T-helper 1 cell treated with Interleukin-12 subunit alpha and Interleukin-12 subunit beta and Interleukin-4 antibody, amounts not matched to agents 30 μg/mL and 1 μg/mL, for 36 hours (primary cell): ENCODE measurements around the gene TP53I11.

Experiments
- H3K27ac Mint-ChIP-seq: one replicate; pipeline ENCODE4 v1.8.0; 2021; ENCODE audit warnings: mild to moderate bottlenecking, mixed read lengths
- H3K27me3 Mint-ChIP-seq: one replicate; pipeline ENCODE4 v1.8.0; 2021; ENCODE audit warnings: low read depth, mixed read lengths
- H3K36me3 Mint-ChIP-seq: one replicate; pipeline ENCODE4 v1.8.0; 2021; ENCODE audit warnings: low read depth, mixed read lengths
- H3K4me1 Mint-ChIP-seq: one replicate; pipeline ENCODE4 v1.8.0; 2021; ENCODE audit warnings: low read depth, mixed read lengths
- H3K4me3 Mint-ChIP-seq: one replicate; pipeline ENCODE4 v1.8.0; 2021; ENCODE audit warnings: mild to moderate bottlenecking, moderate library complexity, mixed read lengths
- H3K9me3 Mint-ChIP-seq: one replicate; pipeline ENCODE4 v1.8.0; 2021; ENCODE audit warnings: mixed read lengths

Gene TP53I11, protein sequence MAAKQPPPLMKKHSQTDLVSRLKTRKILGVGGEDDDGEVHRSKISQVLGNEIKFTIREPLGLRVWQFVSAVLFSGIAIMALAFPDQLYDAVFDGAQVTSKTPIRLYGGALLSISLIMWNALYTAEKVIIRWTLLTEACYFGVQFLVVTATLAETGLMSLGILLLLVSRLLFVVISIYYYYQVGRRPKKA

DNA sequence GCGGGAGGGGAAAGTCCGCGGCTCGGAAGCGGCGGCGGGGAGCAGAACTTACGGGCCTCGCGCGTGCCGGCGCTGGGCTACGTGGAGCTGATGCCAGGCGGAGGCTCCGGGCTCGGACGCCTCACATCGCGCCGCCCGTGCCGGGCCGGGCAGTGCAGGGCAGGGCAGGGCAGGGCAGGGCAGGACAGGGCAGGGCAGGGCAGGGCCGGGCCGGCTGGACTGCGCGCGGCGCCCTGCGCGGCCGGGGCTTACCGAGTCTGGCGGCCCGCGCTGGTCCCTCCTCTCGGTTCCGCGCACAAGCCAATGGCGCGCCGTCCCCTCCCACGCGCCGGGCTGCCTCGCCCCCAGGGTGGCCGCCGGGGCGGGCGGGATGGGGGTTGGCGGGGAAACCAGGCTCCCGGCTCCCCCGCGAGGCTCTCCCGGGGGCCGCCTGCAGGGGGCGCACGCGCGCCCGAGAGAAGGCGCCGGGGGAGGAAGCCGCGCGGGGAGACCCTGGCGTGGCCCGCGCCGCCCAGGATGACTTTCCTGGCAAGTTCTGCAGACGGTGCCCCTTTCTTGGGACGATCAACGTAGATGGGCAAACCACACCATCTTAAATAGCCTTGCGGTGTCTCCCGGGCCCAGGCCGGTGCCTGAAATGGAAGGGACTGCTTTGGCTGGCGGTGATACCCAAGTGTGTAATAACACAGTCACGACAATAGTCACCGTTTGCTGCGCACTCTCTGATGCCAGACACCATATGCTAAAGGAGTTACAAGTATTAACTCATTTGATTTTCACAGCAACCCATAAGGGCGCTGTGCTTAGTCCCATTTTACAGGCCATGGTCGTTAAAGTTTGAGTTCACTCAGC, at the start of gene TP53I11:
TSS of gene TP53I11 (minus strand) at position 259 of the 852 bp plus-strand sequence. CDS start 12,548 bp downstream, outside the sequence.
- Mint-ChIP-seq H3K4me1 (peaks cover 2% of the 10 kb centered on the region), H3K36me3 (no peaks in the 10 kb centered on the region), H3K27me3 (peaks cover 26% of the 10 kb centered on the region), H3K9me3 (no peaks in the 10 kb centered on the region), H3K4me3 (peak within 1 kb of the TSS; percentile 52), H3K27ac (no peak within 1 kb of the TSS)

DNA sequence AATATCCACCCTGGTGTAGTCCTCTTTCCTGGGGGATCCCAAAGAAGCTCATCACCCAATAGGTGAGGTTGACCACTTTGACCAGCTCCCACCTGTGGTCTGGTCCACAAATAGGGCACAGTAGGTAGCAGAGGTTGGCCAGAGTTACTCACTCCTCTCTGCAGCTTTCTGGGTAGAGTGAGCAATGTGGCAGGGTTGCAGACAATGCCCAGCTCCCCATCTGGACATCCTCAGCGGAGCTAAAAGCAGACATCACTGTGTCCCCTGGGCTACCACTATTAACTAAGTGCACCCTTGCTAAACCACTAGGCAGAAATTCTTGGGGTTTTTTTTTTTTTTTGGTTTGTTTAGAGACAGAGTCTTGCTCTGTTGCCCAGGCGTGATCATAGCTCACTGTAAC, 48.4 kb upstream of the TP53I11 start:
- no peak overlapping the region for H3K4me3 Mint-ChIP-seq
- no peaks in the 10 kb centered on the region for H3K36me3 Mint-ChIP-seq
- H3K27ac Mint-ChIP-seq = no peak overlapping the region
- H3K9me3 Mint-ChIP-seq = no peaks in the 10 kb centered on the region
- H3K4me1 Mint-ChIP-seq = no peaks in the 10 kb centered on the region
- peaks cover 6% of the 10 kb centered on the region for H3K27me3 Mint-ChIP-seq

DNA sequence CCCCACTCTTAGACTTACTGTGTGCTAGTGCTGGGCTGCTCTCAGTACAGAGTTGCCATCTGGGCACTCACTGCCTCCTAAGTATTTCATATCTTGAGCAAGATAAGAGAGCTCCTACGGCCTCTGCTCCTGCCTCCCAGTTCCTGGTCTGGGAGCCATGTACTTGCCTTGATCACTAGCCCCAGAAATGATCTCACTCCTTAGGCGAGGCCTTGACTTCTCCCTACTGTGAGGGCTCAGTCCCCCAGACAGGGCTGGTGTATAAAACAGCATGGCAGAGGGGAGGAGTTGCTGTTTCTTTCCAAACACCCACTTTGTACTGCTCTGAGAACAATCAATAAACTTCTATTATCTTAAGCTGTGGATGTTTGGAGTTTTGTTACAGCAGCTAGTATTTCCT, 47.4 kb upstream of the TP53I11 start:
- Mint-ChIP-seq H3K4me1 (no peaks in the 10 kb centered on the region), H3K27ac (no peak overlapping the region), H3K4me3 (no peak overlapping the region), H3K27me3 (peaks cover 2% of the 10 kb centered on the region), H3K9me3 (no peaks in the 10 kb centered on the region), H3K36me3 (no peaks in the 10 kb centered on the region)

DNA sequence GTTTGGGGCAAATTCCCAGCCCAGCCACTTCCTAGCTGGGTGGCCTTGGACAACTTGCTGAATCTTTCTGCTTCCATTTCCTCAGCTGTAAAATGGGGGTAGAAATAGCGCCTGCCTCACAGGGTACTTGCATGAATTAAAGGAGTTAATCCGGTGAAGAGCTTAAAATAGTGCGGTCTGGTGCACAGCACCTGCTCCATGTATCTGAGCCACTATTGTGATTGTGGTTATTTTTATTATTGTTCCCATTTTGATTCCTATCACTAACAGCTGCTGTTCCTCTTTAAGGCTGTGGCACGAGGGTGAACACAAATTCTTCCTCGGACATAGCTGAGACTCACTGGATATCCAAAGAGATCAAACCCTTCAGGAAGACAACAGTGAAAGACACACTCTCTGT, 46.9 kb upstream of the TP53I11 start:
- Mint-ChIP-seq H3K27ac (no peak overlapping the region), H3K36me3 (no peaks in the 10 kb centered on the region), H3K4me1 (peaks cover 1% of the 10 kb centered on the region), H3K27me3 (no peaks in the 10 kb centered on the region), H3K4me3 (no peak overlapping the region), H3K9me3 (no peaks in the 10 kb centered on the region)

DNA sequence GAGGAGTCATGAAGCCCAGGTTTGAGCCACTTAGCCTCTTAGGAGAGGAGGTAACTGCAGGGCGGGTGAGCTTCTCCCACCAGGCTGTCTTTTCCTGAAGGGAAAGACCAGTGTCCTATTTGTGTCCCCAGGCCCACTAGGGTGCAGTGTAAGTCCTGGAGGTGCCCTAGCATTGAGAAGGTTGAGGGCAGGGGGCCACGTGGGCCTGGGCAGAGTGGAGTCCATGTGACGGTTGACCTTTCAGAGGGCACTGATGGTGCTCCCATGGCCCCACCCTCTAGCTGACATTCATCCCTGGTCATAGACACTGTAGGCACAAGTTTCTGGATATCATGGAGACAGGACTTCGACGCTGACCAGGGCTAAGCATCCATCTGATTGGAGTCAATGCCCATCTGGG, 44.1 kb upstream of the TP53I11 start:
- Mint-ChIP-seq H3K4me3 (no peak overlapping the region), H3K27me3 (no peaks in the 10 kb centered on the region), H3K9me3 (no peaks in the 10 kb centered on the region), H3K36me3 (no peaks in the 10 kb centered on the region), H3K4me1 (peaks cover 2% of the 10 kb centered on the region), H3K27ac (no peak overlapping the region)

DNA sequence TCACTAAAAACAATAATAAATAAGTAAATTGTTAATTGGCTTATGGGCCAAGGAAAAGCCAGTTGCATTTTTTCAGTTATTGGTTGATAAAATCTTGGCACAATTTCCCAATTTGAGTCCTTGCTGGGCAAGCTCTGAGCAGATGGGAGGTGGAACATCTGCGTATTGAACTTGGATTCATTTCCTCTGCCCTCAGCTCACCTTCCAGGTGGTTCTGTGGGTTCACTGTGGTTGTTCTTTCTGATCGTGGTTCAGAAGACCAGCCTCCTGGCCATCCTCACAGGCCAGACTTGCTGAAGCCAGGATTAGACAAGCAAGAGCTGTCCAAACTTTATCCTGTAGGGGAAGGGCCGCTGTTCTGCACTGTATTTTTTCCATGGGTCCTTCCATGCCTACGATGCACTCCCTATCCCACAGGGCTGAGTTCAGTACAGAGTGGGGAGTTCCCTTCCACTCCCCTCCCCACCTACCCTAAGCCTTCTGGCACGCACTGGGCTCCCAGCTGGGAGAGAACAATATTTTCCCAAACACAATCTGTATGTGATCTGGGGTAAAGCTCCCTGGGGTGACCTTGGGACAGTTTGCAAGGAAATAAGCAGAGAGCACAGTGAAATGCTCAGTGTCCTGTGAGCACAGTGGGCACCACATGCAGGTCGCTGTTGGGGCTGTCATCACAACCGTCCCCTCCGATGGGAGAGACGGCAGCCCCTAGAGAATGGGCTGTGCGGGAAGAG, 43.5 kb upstream of the TP53I11 start:
- H3K36me3 Mint-ChIP-seq = no peaks in the 10 kb centered on the region
- peaks cover 2% of the 10 kb centered on the region for H3K4me1 Mint-ChIP-seq

DNA sequence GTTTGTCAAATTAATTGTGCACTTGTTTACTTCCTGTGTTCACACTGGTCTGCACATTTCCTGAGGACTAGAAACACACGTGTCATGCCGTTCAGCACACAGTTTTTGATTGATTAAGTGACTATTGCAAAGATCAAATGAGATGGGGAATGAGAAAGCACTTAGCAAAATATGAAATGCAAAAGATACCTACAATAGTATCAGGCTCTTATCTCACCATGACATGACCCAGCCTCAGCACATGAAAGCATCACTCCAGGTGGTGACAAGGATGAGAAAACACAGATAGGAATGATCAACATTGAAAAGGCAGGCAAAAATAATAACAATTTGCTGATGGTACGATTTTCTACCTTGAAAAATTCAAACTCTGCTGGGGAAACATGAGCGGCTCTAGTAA, 42.1 kb upstream of the TP53I11 start:
- no peak overlapping the region for H3K27ac Mint-ChIP-seq
- peaks cover 2% of the 10 kb centered on the region for H3K4me1 Mint-ChIP-seq
- H3K27me3 Mint-ChIP-seq = no peaks in the 10 kb centered on the region
- H3K36me3 Mint-ChIP-seq = no peaks in the 10 kb centered on the region
- H3K4me3 Mint-ChIP-seq = no peak overlapping the region
- no peaks in the 10 kb centered on the region for H3K9me3 Mint-ChIP-seq

More for the DNA sequence above, 43.5 kb upstream of the TP53I11 start:
- H3K27me3 Mint-ChIP-seq = no peaks in the 10 kb centered on the region
- no peaks in the 10 kb centered on the region for H3K9me3 Mint-ChIP-seq
- no peak overlapping the region for H3K4me3 Mint-ChIP-seq
- H3K27ac Mint-ChIP-seq = no peak overlapping the region

DNA sequence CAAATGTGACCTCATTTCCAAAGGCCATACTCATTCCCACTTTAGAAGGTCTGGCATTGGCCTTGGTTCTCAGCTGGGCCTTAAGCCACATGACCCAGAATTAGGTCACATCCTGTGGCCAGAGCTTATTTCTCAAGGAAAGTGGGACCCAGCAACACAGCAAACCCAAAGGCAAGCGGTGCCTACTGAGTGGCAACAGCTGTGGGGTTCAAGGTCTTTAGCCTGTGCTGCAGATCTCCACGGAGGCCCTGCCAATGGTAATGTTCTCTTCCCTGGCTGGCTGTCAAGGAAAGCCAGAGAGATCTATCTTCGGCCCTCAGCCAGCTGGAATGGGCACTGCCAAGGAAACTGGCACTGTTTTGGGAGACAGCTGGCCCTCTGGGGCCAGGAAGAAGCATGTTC, 41.5 kb upstream of the TP53I11 start:
- Mint-ChIP-seq H3K27ac (no peak overlapping the region), H3K4me1 (peaks cover 2% of the 10 kb centered on the region)

DNA sequence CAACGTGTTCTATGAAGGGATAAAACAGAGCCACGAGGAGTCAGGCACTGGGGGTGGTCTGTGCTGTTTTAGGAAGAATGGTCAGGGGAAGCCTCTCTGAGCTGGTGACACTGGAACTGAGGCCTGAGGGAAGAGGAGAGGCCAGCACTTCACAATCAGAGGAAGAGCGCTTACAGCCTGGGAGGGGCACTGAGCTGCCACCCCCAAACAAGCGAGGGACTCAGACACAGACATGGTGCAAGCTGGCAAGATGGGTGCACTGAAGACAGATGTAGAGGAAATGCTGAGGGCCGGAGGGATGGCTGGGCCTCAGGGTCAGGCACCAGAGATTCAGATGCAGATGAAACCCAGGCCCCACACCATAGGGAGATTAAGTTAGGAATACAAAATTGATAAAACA, 40.0 kb upstream of the TP53I11 start:
- Mint-ChIP-seq H3K9me3 (no peaks in the 10 kb centered on the region), H3K27me3 (no peaks in the 10 kb centered on the region), H3K4me1 (peaks cover 2% of the 10 kb centered on the region), H3K27ac (no peak overlapping the region), H3K36me3 (no peaks in the 10 kb centered on the region), H3K4me3 (no peak overlapping the region)

More for the DNA sequence above, 41.5 kb upstream of the TP53I11 start:
- no peak overlapping the region for H3K4me3 Mint-ChIP-seq
- H3K9me3 Mint-ChIP-seq = no peaks in the 10 kb centered on the region
- no peaks in the 10 kb centered on the region for H3K36me3 Mint-ChIP-seq
- no peaks in the 10 kb centered on the region for H3K27me3 Mint-ChIP-seq

DNA sequence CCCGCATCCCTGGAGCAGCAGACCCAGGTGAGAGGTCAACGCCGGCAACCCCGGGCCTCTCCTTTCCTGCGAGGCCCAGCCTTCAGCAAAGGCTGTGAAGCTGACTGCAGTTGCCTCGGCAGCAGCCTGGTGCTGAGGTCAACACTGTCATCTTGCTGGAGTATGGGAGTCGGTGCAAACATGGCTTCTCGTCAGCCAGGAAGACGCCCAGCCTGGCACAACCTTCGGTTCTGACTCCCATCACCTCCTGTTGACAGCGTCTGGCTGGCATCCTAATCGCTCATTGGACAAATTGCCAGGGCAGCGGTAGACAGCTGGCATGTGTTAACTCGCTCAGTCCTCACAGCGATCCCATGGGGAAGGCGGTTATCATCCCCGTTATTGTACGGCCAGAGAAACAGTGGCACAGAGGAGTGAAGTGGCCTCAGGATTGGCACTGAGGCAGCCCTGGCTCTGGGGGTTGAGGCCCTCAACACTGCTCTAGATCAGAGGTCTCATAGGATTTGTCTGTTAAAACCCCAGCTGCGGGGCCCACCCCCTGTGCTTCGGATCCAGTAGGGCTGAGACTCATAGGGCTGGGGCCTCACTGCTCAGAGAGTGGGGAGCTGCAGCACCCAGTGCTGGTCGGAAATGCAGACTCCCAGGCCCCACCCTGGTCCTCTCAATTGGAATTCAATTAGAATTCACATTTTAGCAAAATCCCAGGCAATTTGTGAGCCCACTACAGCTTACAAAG, 39.3 kb upstream of the TP53I11 start:
- H3K9me3 Mint-ChIP-seq = no peaks in the 10 kb centered on the region

DNA sequence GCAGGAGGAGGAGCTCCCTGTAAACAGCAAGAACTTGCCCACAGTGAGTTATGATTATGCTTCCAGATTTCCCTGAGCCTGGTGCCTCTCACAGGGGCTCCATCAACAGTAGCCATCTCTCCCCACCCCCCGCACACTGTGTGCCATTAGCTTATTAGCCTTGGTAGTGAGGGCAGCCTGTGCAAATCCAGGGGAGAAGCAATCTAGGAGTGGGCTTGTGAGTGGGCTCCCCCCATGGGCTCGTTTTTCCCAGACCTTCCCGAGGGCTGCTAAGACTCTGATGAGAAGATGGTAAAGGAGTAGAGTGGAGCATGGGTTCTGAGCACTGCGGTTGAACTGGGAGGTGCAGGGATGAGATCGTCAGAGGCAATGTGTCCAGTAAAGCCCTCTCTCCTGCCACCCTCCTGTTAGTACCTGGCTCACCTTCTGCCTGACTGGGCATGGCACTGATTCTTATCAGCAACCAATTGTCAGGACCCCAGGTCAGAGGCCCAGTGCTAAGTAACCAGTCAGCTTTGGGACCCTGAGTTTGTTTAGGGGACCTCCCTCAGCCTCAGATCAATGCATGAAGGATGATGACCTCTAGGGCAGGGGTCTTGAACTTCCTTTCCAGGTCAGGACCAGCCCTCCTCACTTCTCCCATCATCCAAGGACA, 38.4 kb upstream of the TP53I11 start:
- H3K9me3 Mint-ChIP-seq = no peaks in the 10 kb centered on the region
- H3K27me3 Mint-ChIP-seq = peaks cover 5% of the 10 kb centered on the region
- H3K27ac Mint-ChIP-seq = no peak overlapping the region
- H3K4me1 Mint-ChIP-seq = peaks cover 2% of the 10 kb centered on the region
- no peaks in the 10 kb centered on the region for H3K36me3 Mint-ChIP-seq
- H3K4me3 Mint-ChIP-seq = no peak overlapping the region

More for the DNA sequence above, 39.3 kb upstream of the TP53I11 start:
- H3K27ac Mint-ChIP-seq = no peak overlapping the region
- H3K36me3 Mint-ChIP-seq = no peaks in the 10 kb centered on the region
- H3K4me1 Mint-ChIP-seq = peaks cover 2% of the 10 kb centered on the region
- H3K4me3 Mint-ChIP-seq = no peak overlapping the region
- peaks cover under 1% of the 10 kb centered on the region for H3K27me3 Mint-ChIP-seq

DNA sequence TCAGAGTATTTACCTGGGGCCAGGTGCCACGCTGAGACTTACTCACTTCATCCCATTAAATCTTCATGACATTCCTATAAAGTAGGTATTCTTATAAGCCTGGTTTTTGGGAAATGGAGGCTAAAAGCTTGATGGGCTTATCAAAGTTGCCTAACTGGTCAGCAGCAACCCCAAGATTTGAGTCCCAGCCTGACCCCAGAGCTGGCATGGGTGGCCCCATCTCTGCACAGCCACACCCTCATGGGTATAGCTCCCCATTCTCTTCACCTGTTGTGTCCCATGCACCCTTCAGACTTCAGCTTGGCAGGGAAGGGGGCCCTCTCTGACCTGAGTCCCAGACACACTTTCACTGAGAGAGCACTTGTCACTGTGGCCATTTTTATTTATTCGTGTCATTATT, 37.4 kb upstream of the TP53I11 start:
- no peak overlapping the region for H3K27ac Mint-ChIP-seq
- H3K27me3 Mint-ChIP-seq = peaks cover 5% of the 10 kb centered on the region
- no peak overlapping the region for H3K4me3 Mint-ChIP-seq
- peaks cover 2% of the 10 kb centered on the region for H3K4me1 Mint-ChIP-seq
- no peaks in the 10 kb centered on the region for H3K36me3 Mint-ChIP-seq
- H3K9me3 Mint-ChIP-seq = no peaks in the 10 kb centered on the region

DNA sequence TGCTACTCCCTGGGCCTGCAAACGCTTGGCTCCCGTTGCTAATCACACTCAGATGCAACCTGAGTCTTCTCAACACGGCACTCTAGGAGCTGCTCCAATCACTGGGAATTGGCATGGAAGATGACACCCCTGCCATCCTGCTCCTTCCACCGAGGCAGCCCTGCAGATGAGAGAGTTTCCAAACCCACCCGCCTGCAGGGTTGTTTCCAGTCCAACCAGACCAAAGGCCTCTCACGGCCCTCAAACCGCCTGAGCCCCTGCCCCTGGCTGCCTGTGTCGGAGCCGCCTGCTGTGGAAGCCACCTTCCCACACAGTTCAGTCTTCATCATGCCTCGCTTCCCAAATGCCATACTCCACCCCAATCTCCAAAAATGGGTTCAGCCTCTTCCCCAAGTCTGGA, 36.8 kb upstream of the TP53I11 start:
- H3K27me3 Mint-ChIP-seq = peaks cover 5% of the 10 kb centered on the region
- no peak overlapping the region for H3K4me3 Mint-ChIP-seq
- H3K27ac Mint-ChIP-seq = no peak overlapping the region
- H3K4me1 Mint-ChIP-seq = no peaks in the 10 kb centered on the region
- H3K9me3 Mint-ChIP-seq = no peaks in the 10 kb centered on the region
- H3K36me3 Mint-ChIP-seq = no peaks in the 10 kb centered on the region

DNA sequence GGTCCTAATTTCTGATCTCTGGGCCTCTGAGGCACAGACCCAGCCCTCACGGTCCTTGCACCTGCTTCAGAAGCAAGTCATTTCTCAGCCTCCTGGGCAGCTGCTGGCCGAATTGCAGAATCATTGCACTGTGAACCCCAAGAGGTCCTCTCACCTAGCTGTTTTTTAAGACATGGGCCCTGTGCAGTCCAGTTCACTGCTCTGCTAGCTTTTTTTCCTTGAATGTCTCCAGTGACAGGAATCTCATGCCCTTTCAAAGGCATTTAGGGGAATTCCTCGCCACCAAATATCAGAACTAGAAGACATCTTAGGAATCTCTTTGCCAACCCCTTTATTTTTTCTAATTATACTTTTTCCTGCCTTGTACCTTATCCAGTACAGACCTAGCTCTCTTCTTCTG, 35.6 kb upstream of the TP53I11 start:
- Mint-ChIP-seq H3K36me3 (no peaks in the 10 kb centered on the region), H3K4me3 (no peak overlapping the region), H3K4me1 (no peaks in the 10 kb centered on the region), H3K9me3 (no peaks in the 10 kb centered on the region), H3K27ac (no peak overlapping the region), H3K27me3 (peaks cover 5% of the 10 kb centered on the region)
